GM12872 (cell line): ENCODE results near the gene XPO1.

Experiments
- CTCF ChIP-seq: IDR thresholded peaks from 3 replicates; pipeline ENCODE4 v1.5.1; 2011; ENCODE audit warnings: low read depth, mild to moderate bottlenecking, low read length, moderate library complexity; ENCODE audit not compliant: insufficient read depth

Gene XPO1

GRCh38 chr2:61520261-61520660, 17.9 kb downstream of the XPO1 start:
- no peak for TF ChIP-seq CTCF

GRCh38 chr2:61512768-61513398, 25.3 kb downstream of the XPO1 start:
- no peak for TF ChIP-seq CTCF

GRCh38 chr2:61510674-61511671, 27.2 kb downstream of the XPO1 start:
- no peak for TF ChIP-seq CTCF

- no peak for TF ChIP-seq CTCF
Observed at GRCh38 chr2:61504949-61505348, 33.2 kb downstream of the XPO1 start.

- no peak for TF ChIP-seq CTCF
Observed at GRCh38 chr2:61499060-61499459, 39.1 kb downstream of the XPO1 start.

- TF ChIP-seq CTCF: no peak
Observed at GRCh38 chr2:61493523-61493942, 44.6 kb downstream of the XPO1 start.

- no peak for TF ChIP-seq CTCF
Observed at GRCh38 chr2:61492476-61492875, 45.7 kb downstream of the XPO1 start.
